GM19324 (cell line): ENCODE results near the gene SCARB1.
"Not testable (repeated sequence)": the region's sequence is repeated elsewhere in the genome, so short reads cannot be mapped to it uniquely, and the experiment has no call there.

Experiments
- ATAC-seq: cut with Tn5 transposase; IDR thresholded peaks from one replicate; pipeline ENCODE4 v1.9.1; 2021; ENCODE audit warnings: mild to moderate bottlenecking, moderate library complexity; ENCODE audit not compliant: unreplicated experiment, low FRiP score

SCARB1 gene

GRCh38 chr12:124884587-124885438, 21.1 kb upstream of the SCARB1 start:
- peak; percentile 90 for ATAC-seq

GRCh38 chr12:124883263-124884130, 19.8 kb upstream of the SCARB1 start:
- no peak for ATAC-seq

- ATAC-seq, result no peak
Observed at GRCh38 chr12:124881123-124881522, 17.5 kb upstream of the SCARB1 start.

GRCh38 chr12:124880335-124880734, 16.7 kb upstream of the SCARB1 start:
- not testable (repeated sequence) for ATAC-seq

- ATAC-seq, result no peak
Observed at GRCh38 chr12:124878795-124879516, 15.3 kb upstream of the SCARB1 start.

GRCh38 chr12:124877423-124877822, 13.8 kb upstream of the SCARB1 start:
- ATAC-seq, result no peak

GRCh38 chr12:124876171-124876570, 12.5 kb upstream of the SCARB1 start:
- ATAC-seq, result no peak

- no peak for ATAC-seq
Observed at GRCh38 chr12:124875803-124876132, 12.1 kb upstream of the SCARB1 start.

- ATAC-seq, result no peak
Observed at GRCh38 chr12:124874988-124875802, 11.5 kb upstream of the SCARB1 start.

GRCh38 chr12:124874188-124874587, 10.5 kb upstream of the SCARB1 start:
- no peak for ATAC-seq

- ATAC-seq, result no peak
Observed at GRCh38 chr12:124872068-124872719, 8.5 kb upstream of the SCARB1 start.

- no peak for ATAC-seq
Observed at GRCh38 chr12:124871297-124871696, 7.6 kb upstream of the SCARB1 start.

GRCh38 chr12:124870515-124870914, 6.9 kb upstream of the SCARB1 start:
- no peak for ATAC-seq

GRCh38 chr12:124869059-124869665, 5.5 kb upstream of the SCARB1 start:
- ATAC-seq, result no peak

GRCh38 chr12:124868252-124869058, 4.8 kb upstream of the SCARB1 start:
- no peak for ATAC-seq

- ATAC-seq, result no peak
Observed at GRCh38 chr12:124867401-124867930, 3.8 kb upstream of the SCARB1 start.

GRCh38 chr12:124866883-124867400, 3.3 kb upstream of the SCARB1 start:
- ATAC-seq, result no peak
